Hepatocyte (in vitro differentiated cells): ENCODE measurements around the gene RIC8A.

Experiments used
- CTCF ChIP-seq: fragments of 200-600 bp; sonication (generic); IDR thresholded peaks from 2 replicates; pipeline ENCODE4 v1.5.1; 2016; ENCODE audit warnings: antibody characterized with exemption, mild to moderate bottlenecking; ENCODE audit not compliant: poor library complexity
- EZH2 ChIP-seq: fragments of 200-600 bp; sonication (generic); IDR thresholded peaks from 2 replicates; pipeline ENCODE4 v1.6.1; 2016; ENCODE audit warnings: antibody characterized with exemption, mild to moderate bottlenecking, borderline replicate concordance

- TF ChIP-seq EZH2 (no peak), CTCF (no peak)
Measured at GRCh38 chr11:201966-202365, 5.5 kb upstream of the RIC8A start.
